CD4-positive, alpha-beta T cell treated with Interleukin-21 for 1 hour (primary cell): Measurements from ENCODE around the gene EXD3.
"Not testable (repeated sequence)": the region's sequence is repeated elsewhere in the genome, so short reads cannot be mapped to it uniquely, and the experiment has no call there.

Experiments
- DNase-seq: peaks from one replicate; pipeline ENCODE4 v3.0.0-alpha.2; 2020

EXD3 gene

GRCh38 chr9:137430723-137431415 is 7.9 kb upstream of the EXD3 start:
- DNase-seq: no peak

DNA sequence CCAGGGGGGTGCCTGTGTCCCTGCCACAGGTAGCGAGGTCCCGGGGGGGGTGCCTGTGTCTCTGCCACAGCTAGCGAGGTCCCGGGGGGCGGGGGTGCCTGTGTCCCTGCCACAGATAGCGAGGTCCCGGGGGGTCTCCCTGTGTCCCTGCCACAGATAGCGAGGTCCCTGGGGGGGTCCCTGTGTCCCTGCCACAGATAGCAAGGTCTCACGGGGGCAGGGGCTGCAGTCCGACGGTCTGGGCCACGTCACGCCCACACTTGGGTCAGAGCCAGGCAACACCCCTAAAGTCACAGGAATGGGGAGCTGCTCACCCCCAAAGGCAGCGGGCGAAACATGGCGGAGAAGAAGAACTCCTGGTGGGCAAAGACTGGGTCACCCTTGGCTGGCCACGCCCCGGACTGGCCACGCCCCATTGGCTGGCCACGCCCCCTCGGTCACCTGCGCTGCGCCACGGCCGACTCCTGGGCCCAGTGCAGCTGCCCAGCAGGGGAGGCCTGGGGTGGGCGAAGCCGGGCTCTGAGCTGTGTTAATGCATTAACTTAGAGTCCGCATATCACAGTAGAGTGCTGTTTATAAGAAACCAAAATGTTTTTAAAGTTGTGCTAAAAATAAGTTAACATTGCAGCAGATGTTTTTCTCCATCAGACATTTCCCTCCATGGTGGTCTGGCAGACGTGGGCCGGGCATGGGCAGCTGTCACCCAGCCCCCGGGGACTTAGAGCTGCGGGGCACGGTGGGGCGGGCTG is 7.2 kb upstream of the EXD3 start:
- DNase-seq: no peak

DNA sequence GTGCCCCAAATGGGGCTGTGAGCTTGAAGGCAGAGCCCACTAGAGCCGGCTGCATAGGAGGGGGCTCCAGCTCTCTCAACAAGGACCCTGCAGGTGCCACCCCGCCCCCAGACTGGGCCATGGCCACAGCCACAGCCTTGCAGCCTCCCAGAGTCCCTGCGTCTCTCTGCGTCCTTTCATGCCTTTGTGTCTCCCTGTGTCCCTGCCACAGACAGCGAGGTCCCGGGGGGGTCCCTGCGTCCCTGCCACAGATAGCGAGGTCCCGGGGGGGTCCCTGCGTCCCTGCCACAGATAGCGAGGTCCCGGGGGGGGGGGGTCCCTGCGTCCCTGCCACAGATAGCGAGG is 6.6 kb upstream of the EXD3 start:
- DNase-seq: no peak

DNA sequence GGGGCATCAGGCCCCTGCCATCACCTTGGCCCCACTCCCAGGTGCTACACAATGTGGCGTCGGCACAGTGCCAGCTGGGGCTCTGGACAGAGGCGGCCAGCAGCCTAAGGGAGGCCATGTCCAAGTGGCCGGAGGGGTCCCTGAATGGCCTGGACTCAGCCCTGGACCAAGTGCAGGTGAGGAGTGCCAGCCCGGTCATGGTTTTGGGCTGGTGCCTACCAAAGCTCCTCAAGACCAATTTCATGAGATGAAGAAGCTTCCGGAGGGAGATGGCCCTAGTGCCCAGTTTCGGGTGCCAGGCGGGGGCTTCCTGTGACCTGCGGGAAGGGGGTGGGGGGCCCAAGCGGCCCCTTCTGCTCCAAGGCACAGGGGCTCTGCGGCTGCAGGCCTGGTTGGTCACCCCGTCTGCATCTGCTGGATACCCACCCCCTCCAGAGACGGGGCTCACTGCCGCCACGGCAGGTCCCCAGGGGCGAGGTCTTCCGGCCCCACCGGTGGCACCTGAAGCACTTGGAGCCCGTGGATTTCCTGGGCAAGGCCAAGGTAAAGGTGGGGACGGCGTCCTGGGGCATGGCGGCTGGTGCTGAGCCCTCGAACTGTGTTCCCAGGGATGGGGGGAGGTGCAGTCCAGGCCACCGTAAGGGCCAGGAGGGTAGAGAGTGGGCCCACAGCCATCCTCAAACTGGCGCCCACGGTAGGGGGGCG is 6.0 kb upstream of the EXD3 start:
- DNase-seq: no peak

GRCh38 chr9:137428311-137428630 is 5.3 kb upstream of the EXD3 start:
- DNase-seq: no peak

DNA sequence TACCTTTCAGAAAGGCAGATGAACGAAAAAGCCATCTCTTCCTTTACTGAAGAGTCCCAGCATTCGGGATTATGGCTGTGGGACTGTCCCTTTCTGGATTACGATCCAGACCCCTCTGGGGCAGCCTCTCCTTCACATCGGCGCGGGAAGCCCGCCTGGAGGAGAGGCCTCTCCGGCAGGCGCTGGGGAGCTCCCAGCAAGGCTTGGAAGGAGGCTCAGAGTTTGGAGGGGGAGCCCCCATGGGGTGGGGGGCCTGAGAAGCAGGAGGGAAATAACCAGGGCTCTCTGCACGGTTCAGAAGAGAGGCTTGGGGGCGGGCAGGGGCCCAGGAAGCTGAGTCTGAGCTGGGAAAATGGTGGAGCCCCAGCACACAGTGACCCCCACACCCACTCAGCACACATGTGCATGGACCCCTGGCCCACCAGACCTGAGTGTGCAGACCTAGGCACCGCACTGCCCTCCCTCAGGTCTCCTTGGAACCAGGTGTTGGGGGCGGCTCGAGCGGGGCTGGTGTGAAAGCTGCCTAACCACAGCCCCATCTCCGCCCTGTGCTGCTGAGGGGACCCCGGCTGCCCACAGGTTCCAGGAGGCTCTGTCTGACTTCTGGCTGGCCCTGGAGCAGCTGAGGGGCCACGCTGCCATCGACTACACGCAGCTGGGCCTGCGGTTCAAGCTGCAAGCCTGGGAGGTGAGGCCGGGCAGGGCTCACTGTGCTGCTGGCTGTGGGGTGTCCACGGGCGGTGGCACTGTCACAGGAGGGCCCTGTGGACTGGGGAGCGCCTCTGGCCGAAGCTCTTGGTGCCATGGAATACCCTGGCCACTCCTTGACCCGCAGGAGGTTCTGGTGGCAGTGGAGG is 4.7 kb upstream of the EXD3 start:
- no peak for DNase-seq

- no peak for DNase-seq
These were observed 3.2 kb upstream of the EXD3 start for GRCh38 chr9:137426018-137426681.

GRCh38 chr9:137423514-137424291 is 741 bp upstream of the EXD3 start:
- no peak for DNase-seq

DNA sequence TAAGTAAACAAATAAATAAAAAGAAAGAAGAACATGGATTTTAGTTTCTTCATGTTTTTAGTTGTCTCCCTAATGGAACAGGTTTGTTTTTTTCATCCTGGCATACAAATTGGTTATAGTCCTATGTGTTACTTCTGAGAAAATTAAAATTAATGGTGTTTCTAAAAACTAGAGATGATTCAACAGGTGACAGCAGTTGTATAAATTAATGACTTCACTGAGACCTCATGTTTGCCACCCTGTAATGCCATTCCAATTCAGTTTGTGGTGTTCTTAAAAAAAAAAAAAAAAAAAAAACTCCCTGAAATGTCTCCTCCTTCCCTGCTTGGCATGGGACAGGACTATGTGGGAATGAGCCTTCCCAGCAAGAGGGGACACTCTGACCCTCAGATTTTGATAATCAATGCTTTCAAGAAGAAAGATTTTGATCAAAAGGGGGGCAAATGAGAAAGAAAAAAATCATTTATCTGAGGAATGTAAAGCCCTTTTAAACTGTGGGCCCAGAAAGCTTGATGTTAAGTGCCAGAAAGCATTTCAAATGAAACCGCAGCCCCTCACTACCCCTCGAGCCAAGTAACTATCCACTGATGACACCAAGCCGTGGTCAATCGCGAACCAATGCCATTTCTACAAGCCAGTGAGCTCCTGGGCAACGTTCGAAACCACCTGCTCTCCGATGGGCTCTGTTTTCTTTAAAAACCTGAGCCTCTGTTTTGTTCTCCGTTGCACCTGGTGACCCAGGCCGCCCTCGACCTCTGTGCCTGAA is 941 bp downstream of the EXD3 start:
- DNase-seq: no peak

- DNase-seq: peak; percentile 16
These were observed 5.6 kb downstream of the EXD3 start for GRCh38 chr9:137417161-137418021.

DNA sequence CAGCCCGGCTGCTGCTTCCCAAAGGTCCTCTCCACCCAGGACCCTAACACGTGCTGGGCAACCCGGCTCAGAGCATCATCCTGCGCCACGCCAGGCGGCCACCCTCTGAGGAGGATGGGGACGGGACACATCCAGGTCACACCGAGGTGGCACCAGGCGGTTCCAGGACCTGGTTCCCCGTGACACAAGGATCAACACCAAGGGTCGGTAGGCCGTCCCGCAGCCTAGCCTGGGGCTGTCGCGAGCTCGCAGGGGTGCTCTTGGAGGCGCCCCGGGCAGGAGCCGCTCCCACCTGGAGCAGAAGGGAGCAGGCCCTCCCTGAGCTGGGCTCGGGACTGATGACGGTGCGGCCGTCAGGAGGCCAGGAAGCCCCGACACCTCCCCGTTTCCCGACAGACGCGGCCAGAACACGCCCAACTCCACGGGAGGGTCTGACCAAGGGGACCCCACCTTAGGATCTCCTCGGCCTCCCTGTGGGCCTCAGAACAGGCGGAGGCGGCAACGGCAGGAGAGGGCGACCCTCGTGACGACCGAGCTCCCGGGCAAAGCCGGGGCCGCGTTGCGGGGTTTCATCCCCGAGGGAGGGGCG is 6.3 kb downstream of the EXD3 start:
- no peak for DNase-seq

DNA sequence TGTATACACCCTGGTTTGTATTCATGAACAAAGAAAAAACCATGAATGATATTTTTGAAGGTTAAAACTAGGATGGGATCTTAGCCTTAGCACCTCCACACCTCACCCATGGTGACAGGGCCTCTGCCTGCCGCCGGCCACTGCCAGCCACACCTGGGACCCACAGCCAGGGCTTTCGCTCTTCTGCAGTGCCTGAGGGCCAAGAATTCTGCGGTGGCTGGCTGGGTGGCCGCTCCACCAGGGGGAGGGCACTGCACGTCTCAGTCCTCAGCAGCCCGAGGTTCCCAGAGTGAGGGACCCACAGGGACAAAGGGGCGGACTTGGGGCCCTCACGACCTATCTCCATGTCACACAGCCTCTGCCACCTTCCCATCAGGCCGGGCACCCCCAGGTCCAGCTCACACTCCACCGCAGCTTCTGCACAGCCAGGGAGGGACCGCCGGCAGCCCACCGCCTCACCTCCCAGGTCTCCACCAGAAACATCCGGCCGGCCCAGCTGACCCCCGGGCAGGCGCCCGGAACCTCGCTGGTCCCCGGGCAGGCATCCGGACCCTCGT is 6.9 kb downstream of the EXD3 start:
- no peak for DNase-seq

DNA sequence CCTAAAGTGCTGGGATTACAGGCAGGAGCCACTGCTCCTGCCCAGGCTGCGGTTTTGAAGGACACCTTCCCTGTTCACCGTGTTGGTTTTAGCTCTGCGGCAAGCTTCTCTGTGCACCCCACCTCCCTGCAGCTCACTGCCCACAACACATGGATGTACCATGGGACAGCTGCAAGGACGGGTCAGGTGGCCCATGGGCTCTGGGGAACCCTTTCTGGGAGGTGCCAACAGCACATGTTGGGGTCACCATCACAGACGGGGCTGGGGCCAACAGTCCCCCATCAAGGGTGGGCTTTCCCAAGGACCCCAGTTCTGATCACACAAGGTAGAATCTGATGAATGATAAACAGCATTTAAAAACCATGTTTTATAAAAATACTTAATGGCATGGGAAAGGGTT is 7.5 kb downstream of the EXD3 start:
- no peak for DNase-seq

DNA sequence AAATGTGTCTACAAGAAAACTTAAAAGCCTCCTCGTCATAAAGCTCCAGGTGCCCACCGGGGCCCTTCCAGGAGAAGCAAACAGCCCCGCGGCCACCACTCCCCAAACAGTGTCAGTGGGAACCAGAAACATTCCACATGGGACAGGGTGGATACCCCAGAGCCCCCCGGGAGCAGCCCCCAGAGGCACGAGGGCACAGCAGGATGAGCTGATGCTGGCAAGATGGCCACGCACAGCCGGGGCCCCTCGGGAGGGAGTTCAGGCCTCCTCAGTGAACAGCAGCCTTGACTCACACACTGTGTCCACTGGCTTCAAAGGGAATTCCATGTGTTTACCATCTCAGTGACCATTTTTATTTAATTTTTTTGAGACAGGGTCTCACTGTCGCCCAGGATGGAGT is 10.5 kb downstream of the EXD3 start:
- DNase-seq: no peak

- peak; percentile 39 for DNase-seq
These were observed 11.1 kb downstream of the EXD3 start for GRCh38 chr9:137411645-137412380.

GRCh38 chr9:137411260-137411644 is 11.7 kb downstream of the EXD3 start:
- DNase-seq: no peak

- DNase-seq: no peak
These were observed 12.1 kb downstream of the EXD3 start for GRCh38 chr9:137410891-137411249.

DNA sequence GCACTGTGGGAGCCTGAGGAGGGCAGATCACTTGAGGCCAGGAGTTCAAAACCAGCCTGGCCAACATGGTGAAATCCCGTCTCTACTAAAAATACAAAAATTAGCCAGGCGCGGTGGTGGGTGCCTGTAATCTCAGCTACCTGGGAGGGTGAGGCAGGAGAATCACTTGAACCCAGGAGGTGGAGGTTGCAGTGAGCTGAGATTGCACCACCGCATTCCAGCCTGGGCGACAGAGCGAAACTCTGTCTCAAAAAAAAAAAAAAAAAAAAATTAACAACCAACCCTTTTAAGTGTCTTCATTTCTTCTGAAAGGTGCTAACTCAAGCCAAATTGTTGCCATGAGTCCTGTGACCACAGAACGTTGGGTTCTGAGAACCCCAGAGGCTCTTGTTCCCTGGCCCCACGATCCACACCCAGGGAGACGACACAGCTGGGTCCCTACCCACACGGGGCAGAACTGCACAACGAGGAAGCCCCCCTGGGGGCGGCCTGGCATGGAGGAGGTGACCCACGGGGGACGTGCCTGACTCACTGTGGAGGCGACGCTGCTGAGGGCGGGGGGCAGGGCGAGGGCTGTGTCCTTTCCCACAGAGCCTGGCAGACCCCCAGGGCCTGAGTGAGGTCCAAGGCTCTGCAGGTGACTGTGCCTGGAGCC is 12.6 kb downstream of the EXD3 start:
- not testable (repeated sequence) for DNase-seq
